GM19397 (cell line): ENCODE results near the gene MYOM1.

ENCODE experiments used
- ATAC-seq: cut with Tn5 transposase; IDR thresholded peaks from one replicate; pipeline ENCODE4 v1.9.1; 2021; ENCODE audit warnings: mild to moderate bottlenecking, moderate library complexity; ENCODE audit not compliant: unreplicated experiment

The MYOM1 gene

GRCh38 chr18:3121259-3121658 lies 98.5 kb downstream of the MYOM1 start:
- ATAC-seq: no peak

- no peak for ATAC-seq
Observed at GRCh38 chr18:3120356-3120755, 99.4 kb downstream of the MYOM1 start.

GRCh38 chr18:3119401-3120341 lies 100.1 kb downstream of the MYOM1 start:
- no peak for ATAC-seq

GRCh38 chr18:3118195-3119010 lies 101.4 kb downstream of the MYOM1 start:
- ATAC-seq: no peak

- ATAC-seq: no peak
Observed at GRCh38 chr18:3117493-3118192, 102.1 kb downstream of the MYOM1 start.

- ATAC-seq: no peak
Observed at GRCh38 chr18:3115447-3116030, 104.2 kb downstream of the MYOM1 start.

- no peak for ATAC-seq
Observed at GRCh38 chr18:3114451-3114850, 105.3 kb downstream of the MYOM1 start.

- no peak for ATAC-seq
Observed at GRCh38 chr18:3114026-3114425, 105.7 kb downstream of the MYOM1 start.

- ATAC-seq: no peak
Observed at GRCh38 chr18:3111523-3112240, 108.1 kb downstream of the MYOM1 start.

- ATAC-seq: no peak
Observed at GRCh38 chr18:3110034-3110752, 109.6 kb downstream of the MYOM1 start.

- no peak for ATAC-seq
Observed at GRCh38 chr18:3107740-3108151, 112.0 kb downstream of the MYOM1 start.

- no peak for ATAC-seq
Observed at GRCh38 chr18:3104190-3105054, 115.3 kb downstream of the MYOM1 start.

GRCh38 chr18:3103576-3103975 lies 116.2 kb downstream of the MYOM1 start:
- no peak for ATAC-seq

GRCh38 chr18:3102983-3103382 lies 116.8 kb downstream of the MYOM1 start:
- ATAC-seq: no peak

GRCh38 chr18:3100498-3101132 lies 119.2 kb downstream of the MYOM1 start:
- no peak for ATAC-seq

GRCh38 chr18:3099327-3099726 lies 120.4 kb downstream of the MYOM1 start:
- no peak for ATAC-seq

- no peak for ATAC-seq
Observed at GRCh38 chr18:3097082-3097481, 122.7 kb downstream of the MYOM1 start.

- ATAC-seq: no peak
Observed at GRCh38 chr18:3095921-3096320, 123.8 kb downstream of the MYOM1 start.
